Muscle layer of duodenum (tissue), 2 donors: ENCODE results near the gene ZNG1B.
"Not testable (repeated sequence)": the region's sequence is repeated elsewhere in the genome, so short reads cannot be mapped to it uniquely, and the experiment has no call there.

Experiments used
- H3K27ac ChIP-seq: one replicate; pipeline ENCODE4 v1.7.0; 2013; ENCODE audit warnings: mild to moderate bottlenecking, low read length
- H3K27me3 ChIP-seq: one replicate; pipeline ENCODE4 v1.7.0; 2013; ENCODE audit warnings: low read depth, mild to moderate bottlenecking, control low read depth, low read length
- H3K36me3 ChIP-seq, 2 donors: one replicate each; pipeline ENCODE4 v1.7.0; 2013; ENCODE audit warnings: low read length in 2 of 2, control low read depth in 1 of 2, mild to moderate bottlenecking in 1 of 2; ENCODE audit not compliant: insufficient read depth in 2 of 2, control insufficient read depth in 1 of 2
- H3K4me1 ChIP-seq, 2 donors: one replicate each; pipeline ENCODE4 v1.7.0; 2013; ENCODE audit warnings: low read length in 2 of 2, mild to moderate bottlenecking in 2 of 2, control low read depth in 1 of 2, moderate library complexity in 1 of 2; ENCODE audit not compliant: insufficient read depth in 2 of 2, control insufficient read depth in 1 of 2
- H3K4me3 ChIP-seq, 2 donors: one replicate each; pipeline ENCODE4 v1.7.0; 2013; ENCODE audit warnings: low read length in 2 of 2, low read depth in 1 of 2, mild to moderate bottlenecking in 1 of 2
- H3K9me3 ChIP-seq, 2 donors: one replicate each; pipeline ENCODE4 v1.7.0; 2013; ENCODE audit warnings: low read length in 2 of 2, control low read depth in 1 of 2, mild to moderate bottlenecking in 1 of 2; ENCODE audit not compliant: control insufficient read depth in 1 of 2
- donor health status: healthy.

Gene ZNG1B

GRCh38 chr2:113510913-113511312 lies 73.4 kb downstream of the ZNG1B start:
- not testable (repeated sequence) for H3K27me3 ChIP-seq, H3K4me3 ChIP-seq, H3K36me3 ChIP-seq, H3K4me1 ChIP-seq, H3K9me3 ChIP-seq, H3K27ac ChIP-seq

GRCh38 chr2:113511859-113512258 lies 74.4 kb downstream of the ZNG1B start:
- not testable (repeated sequence) for H3K4me3 ChIP-seq, H3K27me3 ChIP-seq, H3K36me3 ChIP-seq, H3K4me1 ChIP-seq, H3K9me3 ChIP-seq, H3K27ac ChIP-seq

- H3K27me3 ChIP-seq, H3K9me3 ChIP-seq, H3K4me3 ChIP-seq, H3K36me3 ChIP-seq, H3K4me1 ChIP-seq, H3K27ac ChIP-seq: not testable (repeated sequence)
Observed at GRCh38 chr2:113515457-113515856, 78.0 kb downstream of the ZNG1B start.

DNA sequence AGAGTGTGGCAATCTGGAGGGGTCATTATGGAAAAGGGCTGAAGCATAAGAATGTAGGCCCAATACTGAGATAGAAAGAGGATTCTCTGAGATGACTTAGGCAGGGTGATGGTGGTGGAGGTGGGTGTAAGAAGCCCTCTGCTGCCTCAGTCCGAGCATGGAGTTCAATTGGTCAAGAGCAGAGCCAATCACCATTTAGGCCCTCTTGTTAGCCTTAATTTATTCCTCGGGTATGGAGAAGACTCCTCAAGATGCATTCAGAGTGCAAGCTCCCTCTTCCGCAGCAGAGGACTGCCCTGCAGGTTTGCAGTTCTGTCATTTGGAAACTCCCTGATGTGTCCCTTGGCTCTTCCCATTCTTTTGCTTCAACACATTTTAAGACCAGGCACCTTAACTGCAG lies 78.5 kb downstream of the ZNG1B start:
- H3K27me3 ChIP-seq, H3K27ac ChIP-seq, H3K36me3 ChIP-seq, H3K4me3 ChIP-seq, H3K9me3 ChIP-seq, H3K4me1 ChIP-seq: not testable (repeated sequence)

GRCh38 chr2:113517025-113517424 lies 79.5 kb downstream of the ZNG1B start:
- H3K27ac ChIP-seq, H3K9me3 ChIP-seq, H3K4me1 ChIP-seq, H3K27me3 ChIP-seq, H3K36me3 ChIP-seq, H3K4me3 ChIP-seq: not testable (repeated sequence)

- H3K4me1 ChIP-seq, H3K27me3 ChIP-seq, H3K27ac ChIP-seq, H3K9me3 ChIP-seq, H3K4me3 ChIP-seq, H3K36me3 ChIP-seq: not testable (repeated sequence)
Observed at GRCh38 chr2:113520837-113521236, 83.3 kb downstream of the ZNG1B start.

DNA sequence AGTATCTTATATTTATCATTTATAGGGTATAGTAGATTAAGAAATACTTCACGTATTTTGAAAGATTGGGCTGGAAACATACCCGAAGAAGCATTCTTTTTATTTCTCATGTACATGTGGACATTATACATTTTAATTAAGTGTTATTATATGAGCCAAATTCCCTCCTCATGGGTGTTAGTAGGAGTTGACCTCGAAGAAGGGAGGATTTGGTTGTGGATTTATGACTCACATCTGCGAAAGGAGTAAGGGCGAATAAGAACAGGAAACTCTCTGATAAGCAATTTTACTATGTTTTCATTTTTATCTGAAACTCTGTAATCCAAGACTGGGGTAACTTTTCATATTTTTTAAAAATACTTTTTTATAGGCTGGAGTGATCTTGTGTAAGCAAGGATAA lies 84.0 kb downstream of the ZNG1B start:
- not testable (repeated sequence) for H3K9me3 ChIP-seq, H3K36me3 ChIP-seq, H3K27ac ChIP-seq, H3K27me3 ChIP-seq, H3K4me1 ChIP-seq, H3K4me3 ChIP-seq

DNA sequence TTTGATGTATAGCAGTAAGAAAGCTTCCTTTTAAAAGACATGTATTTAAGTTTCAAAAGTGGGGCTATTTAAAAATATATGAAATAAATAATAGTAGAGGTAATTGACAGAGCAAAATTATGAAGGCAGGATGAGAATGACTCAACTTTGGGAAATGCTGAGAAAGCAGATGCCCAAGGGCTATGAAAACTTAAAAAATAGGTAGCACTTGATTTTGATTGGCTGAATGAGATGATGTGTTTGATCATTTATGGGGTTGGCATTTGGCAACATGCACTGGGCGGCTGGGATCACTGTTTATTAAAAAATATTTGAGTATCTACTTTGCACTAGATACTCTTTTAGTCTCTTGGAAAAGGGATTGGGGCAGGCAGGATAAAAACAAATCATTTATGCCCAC lies 87.5 kb downstream of the ZNG1B start:
- H3K9me3 ChIP-seq, H3K27me3 ChIP-seq, H3K27ac ChIP-seq, H3K36me3 ChIP-seq, H3K4me3 ChIP-seq, H3K4me1 ChIP-seq: not testable (repeated sequence)

GRCh38 chr2:113527350-113528045 lies 90.0 kb downstream of the ZNG1B start:
- not testable (repeated sequence) for H3K36me3 ChIP-seq, H3K27me3 ChIP-seq, H3K27ac ChIP-seq, H3K4me3 ChIP-seq, H3K9me3 ChIP-seq, H3K4me1 ChIP-seq

DNA sequence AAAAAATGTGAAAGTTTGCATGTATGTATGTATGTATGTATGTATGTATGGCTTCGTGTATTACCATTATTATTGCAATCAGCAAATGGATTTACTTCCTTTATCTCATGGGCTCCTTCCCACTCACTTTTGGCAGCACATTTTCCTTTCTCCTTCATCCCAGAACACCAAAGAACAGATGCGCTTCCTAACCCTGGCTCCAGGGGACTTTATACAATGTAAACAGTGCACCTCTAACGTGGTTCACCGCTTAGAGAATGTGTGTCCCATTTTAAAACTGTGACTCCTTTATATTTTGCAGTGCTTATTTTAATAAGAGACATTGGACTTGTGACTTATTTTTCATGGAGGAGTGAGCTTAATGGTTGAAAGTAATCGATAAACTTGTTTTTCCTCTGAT lies 90.6 kb downstream of the ZNG1B start:
- H3K27me3 ChIP-seq, H3K4me3 ChIP-seq, H3K36me3 ChIP-seq, H3K27ac ChIP-seq, H3K9me3 ChIP-seq, H3K4me1 ChIP-seq: not testable (repeated sequence)

- not testable (repeated sequence) for H3K27me3 ChIP-seq, H3K27ac ChIP-seq, H3K4me3 ChIP-seq, H3K4me1 ChIP-seq, H3K9me3 ChIP-seq, H3K36me3 ChIP-seq
Observed at GRCh38 chr2:113528904-113529303, 91.4 kb downstream of the ZNG1B start.

- not testable (repeated sequence) for H3K36me3 ChIP-seq, H3K4me3 ChIP-seq, H3K4me1 ChIP-seq, H3K27ac ChIP-seq, H3K27me3 ChIP-seq, H3K9me3 ChIP-seq
Observed at GRCh38 chr2:113532991-113533390, 95.5 kb downstream of the ZNG1B start.
